PFSK-1 (cell line): ENCODE data around the gene NRCAM.

Experiments used
- FOXP2 ChIP-seq: optimal IDR thresholded peaks from 2 replicates; pipeline ENCODE3; 2011; ENCODE audit warnings: borderline replicate concordance, control low read depth, inconsistent platforms; ENCODE audit not compliant: insufficient read depth; ENCODE audit errors: extremely low read length, extremely low read depth
- POLR2AphosphoS5 ChIP-seq: IDR thresholded peaks from 2 replicates; pipeline ENCODE4 v1.6.1; 2012; ENCODE audit warnings: low read depth, mild to moderate bottlenecking, control low read depth, low read length, moderate library complexity
- SIN3A ChIP-seq: IDR thresholded peaks from 2 replicates; pipeline ENCODE4 v1.6.1; 2012; ENCODE audit warnings: mild to moderate bottlenecking, low read length, moderate library complexity, borderline replicate concordance; ENCODE audit not compliant: insufficient read depth
- TAF1 ChIP-seq: IDR thresholded peaks from 2 replicates; pipeline ENCODE4 v1.6.1; 2012; ENCODE audit warnings: low read length, control low read depth, borderline replicate concordance; ENCODE audit not compliant: insufficient read depth
- TF ChIP-seq, protein P1 (sequence below), 2 experiments: IDR thresholded peaks; 2 replicates each; pipeline versions ENCODE4 v1.6.1 to v1.8.0; 2011 to 2012; ENCODE audit warnings: low read depth in 2 of 2, low read length in 2 of 2, control low read depth in 1 of 2, inconsistent platforms in 1 of 2, mild to moderate bottlenecking in 1 of 2, moderate library complexity in 1 of 2; ENCODE audit not compliant: insufficient read depth in 1 of 2

Gene NRCAM

GRCh38 chr7:108232076-108232475 lies 224.2 kb downstream of the NRCAM start:
- TF ChIP-seq, protein P1, sequence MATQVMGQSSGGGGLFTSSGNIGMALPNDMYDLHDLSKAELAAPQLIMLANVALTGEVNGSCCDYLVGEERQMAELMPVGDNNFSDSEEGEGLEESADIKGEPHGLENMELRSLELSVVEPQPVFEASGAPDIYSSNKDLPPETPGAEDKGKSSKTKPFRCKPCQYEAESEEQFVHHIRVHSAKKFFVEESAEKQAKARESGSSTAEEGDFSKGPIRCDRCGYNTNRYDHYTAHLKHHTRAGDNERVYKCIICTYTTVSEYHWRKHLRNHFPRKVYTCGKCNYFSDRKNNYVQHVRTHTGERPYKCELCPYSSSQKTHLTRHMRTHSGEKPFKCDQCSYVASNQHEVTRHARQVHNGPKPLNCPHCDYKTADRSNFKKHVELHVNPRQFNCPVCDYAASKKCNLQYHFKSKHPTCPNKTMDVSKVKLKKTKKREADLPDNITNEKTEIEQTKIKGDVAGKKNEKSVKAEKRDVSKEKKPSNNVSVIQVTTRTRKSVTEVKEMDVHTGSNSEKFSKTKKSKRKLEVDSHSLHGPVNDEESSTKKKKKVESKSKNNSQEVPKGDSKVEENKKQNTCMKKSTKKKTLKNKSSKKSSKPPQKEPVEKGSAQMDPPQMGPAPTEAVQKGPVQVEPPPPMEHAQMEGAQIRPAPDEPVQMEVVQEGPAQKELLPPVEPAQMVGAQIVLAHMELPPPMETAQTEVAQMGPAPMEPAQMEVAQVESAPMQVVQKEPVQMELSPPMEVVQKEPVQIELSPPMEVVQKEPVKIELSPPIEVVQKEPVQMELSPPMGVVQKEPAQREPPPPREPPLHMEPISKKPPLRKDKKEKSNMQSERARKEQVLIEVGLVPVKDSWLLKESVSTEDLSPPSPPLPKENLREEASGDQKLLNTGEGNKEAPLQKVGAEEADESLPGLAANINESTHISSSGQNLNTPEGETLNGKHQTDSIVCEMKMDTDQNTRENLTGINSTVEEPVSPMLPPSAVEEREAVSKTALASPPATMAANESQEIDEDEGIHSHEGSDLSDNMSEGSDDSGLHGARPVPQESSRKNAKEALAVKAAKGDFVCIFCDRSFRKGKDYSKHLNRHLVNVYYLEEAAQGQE (IDR thresholded peaks at IDR 0.05; ENCODE audit: insufficient read depth in 1 of 2, low read depth in 2 of 2, low read length in 2 of 2): no peak
- TF ChIP-seq SIN3A: no peak
- no peak for TF ChIP-seq TAF1
- TF ChIP-seq POLR2AphosphoS5: no peak
- TF ChIP-seq FOXP2: no peak

DNA sequence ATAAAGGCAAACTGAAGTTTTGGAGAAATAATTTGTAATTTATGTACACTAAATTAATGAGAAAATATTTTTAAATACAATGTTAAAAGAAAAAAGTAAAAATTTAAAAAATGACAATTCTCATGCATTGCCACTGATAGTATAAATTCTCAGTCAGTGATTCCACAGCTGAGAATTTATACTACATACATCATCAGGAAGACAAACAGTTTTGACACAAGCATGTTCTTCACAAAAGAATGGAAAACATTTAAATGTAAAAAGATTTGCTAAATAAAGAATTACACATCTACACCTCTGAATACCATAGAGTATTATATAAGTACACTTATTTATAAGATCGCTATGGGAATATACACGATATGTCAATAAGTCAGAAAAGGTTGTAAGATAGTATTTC lies 225.0 kb downstream of the NRCAM start:
- TF ChIP-seq FOXP2 (no peak), SIN3A (no peak), POLR2AphosphoS5 (no peak), TAF1 (no peak)
- TF ChIP-seq, protein P1 (IDR thresholded peaks at IDR 0.05; ENCODE audit: insufficient read depth in 1 of 2, low read depth in 2 of 2, low read length in 2 of 2): no peak

DNA sequence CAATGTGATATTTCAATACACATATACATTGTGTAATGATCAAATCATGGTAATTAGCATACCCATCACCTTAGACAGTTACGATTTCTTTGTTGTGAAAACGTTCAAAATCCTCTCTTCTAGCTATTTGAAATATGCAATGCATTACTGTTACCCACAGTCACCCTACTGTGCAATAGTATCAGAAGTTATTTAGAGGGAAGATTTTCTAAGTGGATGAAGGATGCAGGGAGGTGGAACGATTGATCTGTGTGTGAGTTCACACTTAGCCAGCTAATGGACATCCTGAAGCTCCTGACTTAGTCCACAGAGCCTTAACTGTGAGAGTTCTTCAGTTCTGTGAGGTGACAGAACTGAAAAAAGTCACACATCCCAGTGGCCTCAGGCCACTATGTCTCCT lies 228.9 kb downstream of the NRCAM start:
- TF ChIP-seq, protein P1 (IDR thresholded peaks at IDR 0.05; ENCODE audit: insufficient read depth in 1 of 2, low read depth in 2 of 2, low read length in 2 of 2): no peak
- no peak for TF ChIP-seq TAF1
- TF ChIP-seq SIN3A: no peak
- no peak for TF ChIP-seq POLR2AphosphoS5
- no peak for TF ChIP-seq FOXP2

DNA sequence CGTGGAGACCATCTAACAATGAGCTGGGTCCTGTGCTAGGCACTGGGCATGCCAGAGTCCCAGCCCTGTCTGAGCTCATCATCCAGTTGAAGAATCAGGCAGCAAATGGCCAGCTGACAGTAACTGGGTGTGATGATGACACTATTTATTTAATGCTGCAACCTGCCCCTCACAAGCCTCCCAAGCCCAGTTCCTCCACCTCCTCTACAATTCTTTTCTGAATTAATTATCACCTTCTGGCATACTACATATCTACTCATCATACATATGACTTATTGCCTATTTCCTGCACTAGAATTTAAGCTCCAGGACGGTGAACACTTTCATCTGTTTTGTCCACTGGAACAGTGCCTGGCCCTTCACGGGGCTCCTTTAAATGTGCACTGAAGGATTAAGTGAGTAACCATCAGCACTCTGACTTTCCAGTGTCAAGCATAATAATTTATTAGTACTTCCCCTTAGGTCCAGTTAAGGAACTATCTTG lies 229.4 kb downstream of the NRCAM start:
- TF ChIP-seq POLR2AphosphoS5 (no peak), SIN3A (no peak), FOXP2 (no peak), TAF1 (no peak)
- TF ChIP-seq, protein P1 (IDR thresholded peaks at IDR 0.05; ENCODE audit: insufficient read depth in 1 of 2, low read depth in 2 of 2, low read length in 2 of 2): no peak
